SW480 (cell line): ENCODE data around the gene TOP3A.

Source experiments
- DNase-seq: peaks from one replicate; pipeline ENCODE4 v3.0.0-alpha.2; 2016; ENCODE audit warnings: low spot score

TOP3A gene

DNA sequence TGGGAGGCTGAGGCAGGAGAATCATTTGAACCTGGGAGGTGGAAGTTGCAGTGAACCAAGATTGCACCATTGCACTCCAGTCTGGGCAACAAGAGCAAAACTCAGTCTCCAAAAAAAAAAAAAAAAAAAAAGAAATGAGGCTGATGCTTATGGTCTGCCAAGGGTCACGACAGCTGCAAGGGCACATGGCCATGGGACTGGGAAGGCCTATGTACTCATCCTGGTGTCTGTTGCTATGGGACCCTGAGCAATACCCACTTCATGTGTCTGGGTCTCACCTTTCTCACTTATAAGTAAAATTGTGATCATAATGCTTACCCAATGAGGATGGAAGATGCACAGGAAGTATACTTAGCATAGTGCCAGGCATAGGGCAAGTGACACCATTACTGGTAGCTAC lies 37.7 kb downstream of the TOP3A start:
- no peak for DNase-seq

GRCh38 chr17:18270046-18270931 lies 44.5 kb downstream of the TOP3A start:
- no peak for DNase-seq

- no peak for DNase-seq
Observed at GRCh38 chr17:18267927-18268711, 46.7 kb downstream of the TOP3A start.

GRCh38 chr17:18267366-18267765 lies 47.4 kb downstream of the TOP3A start:
- DNase-seq: no peak

GRCh38 chr17:18263885-18264682 lies 50.7 kb downstream of the TOP3A start:
- no peak for DNase-seq

GRCh38 chr17:18262641-18263040 lies 52.2 kb downstream of the TOP3A start:
- DNase-seq: no peak

DNA sequence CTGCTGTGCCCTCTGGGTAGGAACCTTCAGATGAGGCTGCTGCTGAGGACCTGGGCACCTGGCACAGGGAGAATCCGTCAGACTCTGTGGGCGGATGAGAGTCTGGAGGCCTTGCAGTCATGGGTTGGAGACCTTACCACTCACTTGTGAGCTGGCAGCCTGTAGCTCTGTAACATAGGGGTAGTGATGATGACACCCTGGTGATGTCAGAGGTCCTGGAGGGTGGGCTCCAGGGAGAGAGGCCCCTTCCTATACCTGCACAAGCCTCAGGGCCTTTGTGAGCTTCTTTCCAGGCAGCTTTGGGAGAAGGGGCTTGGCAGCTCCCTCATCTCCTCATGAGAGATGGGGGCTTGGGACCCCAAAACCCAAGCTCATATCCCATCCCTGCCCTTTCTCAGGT lies 52.7 kb downstream of the TOP3A start:
- DNase-seq: no peak

- no peak for DNase-seq
Observed at GRCh38 chr17:18261659-18262058, 53.1 kb downstream of the TOP3A start.

DNA sequence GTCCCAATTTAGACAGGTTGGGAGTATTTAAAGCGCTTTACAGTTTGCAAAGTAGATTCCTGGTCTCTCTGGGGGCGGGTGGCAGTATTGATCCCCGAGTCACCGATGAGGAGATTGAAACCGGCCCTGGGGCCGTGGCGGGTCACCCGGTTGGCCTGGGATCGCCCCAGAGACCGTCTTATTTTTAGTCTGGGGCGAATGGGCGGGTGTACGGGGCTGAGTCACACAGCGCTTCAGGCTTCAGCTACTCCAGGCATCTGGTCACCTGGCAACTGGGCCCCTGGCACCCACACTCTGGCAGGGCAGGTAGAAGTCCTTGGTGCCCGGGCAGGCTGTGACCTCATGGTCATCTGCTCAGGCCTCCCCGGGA lies 53.7 kb downstream of the TOP3A start:
- peak; percentile 79 for DNase-seq

DNA sequence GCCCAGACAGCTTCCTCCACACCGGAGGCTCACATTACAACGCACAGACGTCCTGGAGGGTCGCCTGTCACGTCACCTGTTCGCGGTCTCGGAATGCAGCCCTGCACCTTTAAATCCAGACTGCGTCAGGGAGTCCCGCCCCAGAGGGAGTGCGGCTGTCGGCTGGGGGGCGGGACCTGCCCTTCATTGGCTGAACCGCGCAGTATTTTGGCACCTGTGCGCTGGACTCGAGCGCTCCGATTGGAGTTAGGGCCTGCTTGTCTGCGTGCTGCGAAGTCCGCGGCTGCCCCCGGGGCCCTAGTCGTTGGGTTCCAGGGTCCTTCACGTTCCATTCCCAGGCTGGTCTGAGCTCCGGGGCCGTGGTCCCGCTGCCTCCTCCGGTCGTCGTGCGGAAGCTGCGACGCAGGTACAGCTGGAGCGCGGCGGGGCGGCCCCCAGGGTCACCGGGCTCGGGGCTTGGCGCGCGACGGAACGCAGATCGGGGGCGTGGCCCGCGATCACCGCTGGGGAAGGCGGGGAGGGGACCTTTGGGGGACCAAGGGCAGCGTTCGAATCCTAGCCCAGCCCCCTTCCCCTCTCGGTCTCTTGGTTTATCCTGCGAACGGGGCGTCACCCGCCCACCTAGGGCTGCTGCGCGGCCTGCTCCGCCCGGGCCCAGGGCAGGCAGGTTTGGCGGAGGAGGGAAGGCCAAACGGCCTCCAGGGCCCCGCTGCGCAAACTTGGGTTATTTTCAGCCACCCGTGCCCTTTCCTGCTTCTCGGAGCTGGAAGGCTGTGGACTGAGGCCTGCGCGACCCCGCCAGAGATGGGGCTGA lies 54.3 kb downstream of the TOP3A start, which contains the start of gene MIEF2:
Gene MIEF2 (plus strand): TSS at position 331 of the 814 bp plus-strand sequence. CDS start 2,059 bp downstream, outside the sequence.
- DNase-seq: peak; percentile 97

- DNase-seq: peak; percentile 68
Observed at GRCh38 chr17:18259621-18260331, 55.0 kb downstream of the TOP3A start.

GRCh38 chr17:18258356-18259038 lies 56.3 kb downstream of the TOP3A start, which contains the start of gene FLII:
Gene FLII, minus strand, starts transcription at chr17:18258738. Its CDS starts 48 bp downstream, at chr17:18258690.
- DNase-seq: no peak

DNA sequence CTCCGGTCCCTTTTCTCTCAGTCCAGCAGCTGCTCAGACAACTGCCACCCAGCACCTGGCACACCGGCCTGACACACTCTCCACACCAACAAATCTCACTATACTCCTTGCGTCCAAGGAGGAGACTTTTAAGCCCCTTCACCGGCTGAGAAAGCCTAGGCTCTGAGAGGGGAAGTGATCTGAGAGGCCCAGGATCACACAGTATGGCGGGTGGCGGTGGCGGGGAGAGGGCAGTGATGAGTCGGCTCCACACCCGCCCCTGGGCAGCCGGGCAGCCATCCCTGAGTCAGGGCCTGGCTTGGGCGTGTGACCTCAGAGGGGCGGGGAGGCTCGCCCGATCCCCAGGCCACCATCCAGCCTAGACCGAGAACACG lies 56.8 kb downstream of the TOP3A start:
- DNase-seq: peak; percentile 72

DNA sequence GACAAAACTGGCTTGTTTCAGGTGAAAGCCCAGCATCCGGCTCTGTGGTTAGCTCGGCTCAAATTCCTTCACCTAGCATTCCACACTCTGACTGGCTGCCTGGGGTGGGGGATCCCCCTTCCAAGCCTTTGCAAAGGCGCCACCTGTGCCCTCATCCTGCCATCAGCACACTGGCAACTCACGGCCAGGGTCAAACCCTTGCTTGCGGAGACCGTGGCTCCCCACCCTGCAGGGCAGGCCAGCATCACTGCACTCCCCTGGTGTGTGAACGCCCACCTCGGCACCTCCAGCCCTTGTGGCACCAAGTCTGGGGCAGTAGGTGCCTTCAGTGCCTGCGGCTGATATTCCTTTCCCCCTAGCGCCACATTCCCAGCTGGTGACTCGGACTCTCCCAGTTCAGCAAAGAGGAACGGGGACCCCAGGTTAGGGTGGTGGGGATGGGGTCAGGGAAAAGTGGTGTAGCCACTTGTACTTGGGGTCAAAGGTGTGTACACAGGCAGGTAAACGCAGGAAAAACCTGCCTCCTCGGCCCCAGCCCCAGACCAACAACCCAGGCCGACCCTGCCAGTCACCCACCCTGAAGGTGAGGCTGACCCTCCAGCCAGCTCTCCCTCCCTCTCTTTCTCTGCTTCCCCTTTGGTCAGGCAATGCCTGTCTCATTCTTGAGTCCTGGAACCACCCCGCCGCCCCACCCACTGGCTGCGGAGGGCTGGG lies 57.4 kb downstream of the TOP3A start:
- peak; percentile 73 for DNase-seq

DNA sequence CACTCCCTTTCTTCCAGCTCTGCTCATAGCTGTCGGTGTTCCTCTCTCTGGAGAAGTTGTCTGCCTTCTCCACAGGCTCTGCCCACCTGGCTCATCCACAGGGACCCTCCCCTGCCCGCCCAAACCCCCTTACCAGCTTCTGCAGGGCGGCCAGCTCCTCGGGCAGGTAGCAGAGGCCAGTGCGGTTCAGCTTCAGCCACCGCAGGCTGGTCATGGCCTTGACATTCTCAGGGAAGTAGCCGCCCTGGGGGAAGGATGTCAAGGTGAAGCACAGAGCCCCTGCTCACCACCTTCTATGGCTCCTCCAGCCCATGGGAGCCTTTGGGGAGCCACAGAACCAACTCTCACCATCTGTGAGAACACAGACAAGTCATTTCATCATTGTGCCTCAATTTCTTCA lies 58.0 kb downstream of the TOP3A start:
- no peak for DNase-seq

- DNase-seq: no peak
Observed at GRCh38 chr17:18256351-18256750, 58.4 kb downstream of the TOP3A start.

DNA sequence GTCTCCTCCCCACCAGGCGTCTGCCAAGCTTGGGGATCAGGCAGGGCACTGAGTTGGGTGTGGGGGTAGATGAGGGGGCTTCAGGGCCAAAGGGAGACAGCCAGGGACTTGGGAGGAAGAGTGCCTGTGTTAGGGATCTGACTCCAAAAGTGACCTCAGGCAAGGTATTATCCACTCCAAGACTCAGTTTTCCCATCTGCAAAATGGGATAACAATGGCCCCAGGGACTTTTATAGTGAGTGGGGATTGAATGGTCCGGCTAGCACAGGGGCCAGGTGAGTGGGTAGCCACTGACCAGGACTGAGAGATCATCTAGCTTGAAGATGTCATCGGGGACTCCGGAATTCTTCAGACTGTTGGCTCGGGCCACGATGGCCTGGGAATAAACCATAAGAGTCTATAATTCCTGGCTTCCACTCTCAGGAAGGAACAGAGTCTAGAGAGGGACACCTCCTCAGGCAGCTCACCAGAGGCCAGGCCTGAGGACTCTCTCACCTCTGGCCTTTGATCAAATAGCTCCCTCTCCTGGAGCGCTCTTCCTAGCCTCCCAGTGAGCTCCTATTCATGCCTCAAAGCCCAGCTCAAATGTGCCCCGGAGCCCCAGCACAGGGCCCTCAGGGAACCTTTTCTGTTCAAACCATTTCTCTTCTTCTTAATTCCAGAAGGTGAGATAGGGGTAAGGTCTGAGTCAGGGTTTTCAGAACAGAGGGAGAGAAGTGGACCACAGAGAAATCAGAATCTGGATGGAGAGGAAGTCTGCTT lies 59.7 kb downstream of the TOP3A start:
- no peak for DNase-seq

- no peak for DNase-seq
Observed at GRCh38 chr17:18253947-18254821, 60.6 kb downstream of the TOP3A start.
